ENCODE results near the gene SHROOM3.

DNA sequence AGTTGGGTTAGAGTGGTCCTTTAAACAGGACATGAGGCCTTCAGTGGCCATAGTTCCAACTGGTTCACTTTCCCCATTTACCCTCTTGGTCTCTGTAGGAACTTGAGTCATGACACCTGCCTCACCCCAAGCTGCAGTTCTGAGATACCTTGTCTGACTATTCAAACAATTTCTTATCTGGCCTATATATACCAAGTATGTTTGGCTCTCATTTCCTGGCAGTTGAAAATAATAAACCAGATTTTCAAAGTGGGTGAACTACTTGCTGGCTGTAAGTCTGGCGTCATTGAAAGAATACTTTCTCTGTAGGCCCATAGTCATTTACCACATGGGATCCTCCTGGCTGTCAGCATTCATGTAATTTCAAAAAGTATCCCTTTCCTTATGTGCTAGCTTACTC is 228.8 kb downstream of the SHROOM3 start:
- no peak for TF ChIP-seq CTCF (IDR thresholded peaks at IDR 0.05; ENCODE audit: insufficient read depth, low read length, poor library complexity, severe bottlenecking)
- no peak for TF ChIP-seq EZH2phosphoT487 (conservative IDR thresholded peaks at IDR 0.05; ENCODE audit: low read length)
